Astrocyte of the spinal cord (primary cell): ENCODE data around the gene SUCO.

Experiments
- DNase-seq: peaks from one replicate; pipeline ENCODE4 v3.0.0; 2011; ENCODE audit warnings: low read depth, low spot score
- H3K4me3 ChIP-seq: 2 replicates; pipeline ENCODE4 v1.5.1; 2011; ENCODE audit warnings: low read depth, mild to moderate bottlenecking, low read length, moderate library complexity
- in situ Hi-C: cut with HindIII; loops from 2 replicates; pipeline ENCODE4 v1.10.0; 2017; ENCODE audit warnings: low sequenced_read_pairs
- TF ChIP-seq, protein P1 (sequence below): IDR thresholded peaks from 2 replicates; pipeline ENCODE4 v1.5.1; 2012; ENCODE audit warnings: low read depth, mild to moderate bottlenecking, low read length, inconsistent platforms

The SUCO gene

DNA sequence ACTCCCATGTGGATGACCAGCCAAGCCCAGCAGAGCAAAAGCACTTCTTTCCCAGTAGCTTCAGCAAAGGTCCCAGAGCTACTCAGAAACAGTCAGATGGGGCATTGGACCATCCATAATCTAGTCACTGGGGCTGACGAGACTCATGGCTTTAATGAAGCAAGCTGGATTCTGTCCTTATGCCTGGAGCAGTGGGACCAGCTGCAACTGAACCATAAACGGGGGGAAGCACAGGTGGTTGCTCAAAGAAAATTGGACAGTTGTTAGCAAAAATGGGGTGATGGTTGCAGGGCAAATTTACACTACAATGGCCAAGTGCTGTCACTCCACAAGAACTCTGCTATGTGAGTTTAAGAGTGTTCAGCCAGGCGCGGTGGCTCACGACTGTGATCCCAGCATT, 108.5 kb downstream of the SUCO start:
- no peak for DNase-seq
- in situ Hi-C loops: no loop called here
- TF ChIP-seq, protein P1, sequence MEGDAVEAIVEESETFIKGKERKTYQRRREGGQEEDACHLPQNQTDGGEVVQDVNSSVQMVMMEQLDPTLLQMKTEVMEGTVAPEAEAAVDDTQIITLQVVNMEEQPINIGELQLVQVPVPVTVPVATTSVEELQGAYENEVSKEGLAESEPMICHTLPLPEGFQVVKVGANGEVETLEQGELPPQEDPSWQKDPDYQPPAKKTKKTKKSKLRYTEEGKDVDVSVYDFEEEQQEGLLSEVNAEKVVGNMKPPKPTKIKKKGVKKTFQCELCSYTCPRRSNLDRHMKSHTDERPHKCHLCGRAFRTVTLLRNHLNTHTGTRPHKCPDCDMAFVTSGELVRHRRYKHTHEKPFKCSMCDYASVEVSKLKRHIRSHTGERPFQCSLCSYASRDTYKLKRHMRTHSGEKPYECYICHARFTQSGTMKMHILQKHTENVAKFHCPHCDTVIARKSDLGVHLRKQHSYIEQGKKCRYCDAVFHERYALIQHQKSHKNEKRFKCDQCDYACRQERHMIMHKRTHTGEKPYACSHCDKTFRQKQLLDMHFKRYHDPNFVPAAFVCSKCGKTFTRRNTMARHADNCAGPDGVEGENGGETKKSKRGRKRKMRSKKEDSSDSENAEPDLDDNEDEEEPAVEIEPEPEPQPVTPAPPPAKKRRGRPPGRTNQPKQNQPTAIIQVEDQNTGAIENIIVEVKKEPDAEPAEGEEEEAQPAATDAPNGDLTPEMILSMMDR: no peak

DNA sequence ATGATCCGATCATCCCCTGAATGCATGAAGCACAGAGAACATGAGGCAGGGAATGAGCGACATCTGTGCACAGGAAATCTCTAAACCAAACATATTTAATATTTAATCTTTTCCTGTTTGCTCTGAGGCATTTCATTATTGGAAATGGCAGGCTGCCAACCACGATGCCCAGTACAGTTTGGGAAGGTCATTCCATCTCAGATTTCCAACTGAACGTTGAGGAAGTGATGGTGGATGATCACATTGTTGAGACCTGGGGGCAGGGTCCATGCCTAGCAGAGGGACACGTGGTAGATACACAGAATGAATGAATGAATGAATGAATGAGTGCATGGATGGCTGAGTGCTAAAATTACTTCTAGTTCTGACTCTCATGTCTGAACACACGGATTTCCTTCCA, 110.0 kb downstream of the SUCO start:
- no peak overlapping the region for H3K4me3 ChIP-seq
- no peak for DNase-seq
- TF ChIP-seq, protein P1: no peak
- in situ Hi-C loops: no loop called here

More for the DNA sequence above, 108.5 kb downstream of the SUCO start:
- H3K4me3 ChIP-seq: no peak overlapping the region

DNA sequence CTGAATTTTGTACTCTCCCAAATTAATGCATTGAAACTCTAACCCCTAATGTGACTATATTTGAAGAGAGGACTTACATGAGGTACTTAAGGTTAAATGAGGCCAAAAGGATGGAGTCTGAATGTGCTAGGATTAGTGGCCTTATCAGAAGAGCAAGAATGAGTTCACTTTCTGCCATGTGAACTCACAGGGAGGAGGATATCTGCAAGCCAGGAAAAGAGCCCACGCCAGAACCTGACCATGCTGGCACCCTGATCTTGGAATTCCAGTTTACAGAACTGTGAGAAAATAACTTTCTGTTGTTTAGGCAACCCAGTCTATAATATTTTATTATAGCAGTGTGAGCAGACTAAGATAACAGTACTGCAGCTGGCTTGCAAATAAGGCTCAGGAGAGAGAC, 113.7 kb downstream of the SUCO start:
- no peak for DNase-seq
- in situ Hi-C loops: no loop called here
- TF ChIP-seq, protein P1: no peak
- no peak overlapping the region for H3K4me3 ChIP-seq

DNA sequence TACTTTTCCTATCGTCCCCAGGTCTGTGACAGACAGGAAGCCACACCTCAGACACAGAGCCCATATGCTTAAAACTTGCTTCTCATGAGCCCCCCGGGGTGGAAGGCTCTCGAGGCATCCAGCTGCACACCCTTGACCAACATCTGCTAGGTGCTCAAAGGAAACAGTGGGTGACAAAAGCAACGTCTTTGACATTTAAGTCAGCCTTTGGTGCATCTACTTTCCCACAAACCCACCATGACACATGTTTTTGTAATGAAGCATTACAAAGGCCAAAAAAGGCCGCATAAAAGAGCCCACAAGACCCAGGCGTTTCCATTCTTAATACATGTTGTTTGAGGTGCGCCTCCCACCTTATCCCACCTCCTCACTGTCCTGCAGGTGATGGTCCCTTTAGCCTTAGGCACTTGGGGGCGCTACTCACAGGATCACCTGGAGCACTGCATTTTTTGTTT, 114.2 kb downstream of the SUCO start:
- no peak for DNase-seq
- H3K4me3 ChIP-seq: no peak overlapping the region
- TF ChIP-seq, protein P1: no peak
- in situ Hi-C loops: no loop called here

DNA sequence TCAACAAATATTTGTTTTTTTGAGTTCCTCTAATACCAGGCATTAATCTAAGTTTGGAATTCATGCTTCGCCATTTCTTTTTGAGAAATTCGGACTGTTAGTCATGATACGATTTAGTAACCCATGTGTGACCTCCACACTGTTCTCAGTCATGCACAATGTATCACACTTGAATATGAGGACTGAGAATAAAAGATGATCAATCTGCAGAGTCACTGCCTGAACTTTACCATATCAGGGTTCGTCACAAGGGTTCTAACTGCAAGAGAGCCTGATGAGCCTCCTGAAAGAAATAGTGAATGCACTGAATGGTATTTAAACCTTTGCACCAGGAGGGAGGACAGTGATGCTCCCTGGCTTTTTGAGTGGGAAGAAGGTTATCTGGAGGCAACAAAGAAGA, 115.0 kb downstream of the SUCO start:
- TF ChIP-seq, protein P1: no peak
- no peak for DNase-seq
- in situ Hi-C loops: no loop called here
- no peak overlapping the region for H3K4me3 ChIP-seq

DNA sequence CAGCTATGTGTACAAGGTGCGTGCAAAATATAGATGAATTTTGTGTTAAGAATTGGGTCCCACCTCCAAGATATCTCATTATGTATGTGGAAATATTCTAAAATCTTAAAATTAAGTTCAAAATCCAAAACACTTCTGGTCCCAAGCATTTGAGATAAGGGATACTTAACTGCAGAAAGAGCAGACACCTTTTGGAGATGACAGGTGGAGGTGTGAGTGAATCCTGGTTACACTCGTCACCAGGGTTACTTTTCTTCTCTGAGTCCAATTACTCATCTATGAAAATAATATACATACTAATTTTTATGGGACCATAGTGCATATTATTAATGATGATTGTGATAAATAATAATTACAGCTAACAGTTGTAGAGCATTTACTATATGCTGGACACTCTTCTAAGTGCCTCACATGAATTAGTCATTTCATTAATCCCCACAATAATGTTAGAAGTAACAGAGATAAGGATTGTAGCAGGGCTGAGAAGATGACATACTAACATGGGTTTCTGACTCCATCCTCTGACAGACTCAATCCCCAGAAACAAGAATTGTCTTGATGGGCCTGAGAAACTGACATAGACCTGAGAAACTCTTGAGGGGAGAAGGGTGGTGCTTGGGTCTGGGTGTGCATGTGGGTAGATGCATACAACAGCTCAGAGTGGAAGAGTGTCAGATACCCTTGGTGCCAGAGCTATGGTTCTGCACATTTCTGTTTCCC, 117.7 kb downstream of the SUCO start:
- DNase-seq: no peak
- in situ Hi-C loops: no loop called here
- TF ChIP-seq, protein P1: no peak
- no peak overlapping the region for H3K4me3 ChIP-seq
